Fibroblast of lung (primary cell): ENCODE results near the gene NKAIN2.

Source experiments
- CTCF ChIP-seq, 2 donors: IDR thresholded peaks in 1 of 2; conservative IDR thresholded peaks in 1 of 2; 1 replicate in 1 of 2; 2 replicates in 1 of 2; pipeline ENCODE4 v1.5.1; 2011 to 2012; ENCODE audit warnings: low read length in 2 of 2, control low read depth in 1 of 2, inconsistent platforms in 1 of 2, low read depth in 1 of 2, mild to moderate bottlenecking in 1 of 2
- EZH2 ChIP-seq: IDR thresholded peaks from 2 replicates; pipeline ENCODE4 v1.5.1; 2012; ENCODE audit warnings: low read length, control low read depth, mild to moderate bottlenecking; ENCODE audit errors: missing control alignments

- TF ChIP-seq CTCF (conservative IDR thresholded peaks at IDR 0.05 in 1 of 2, IDR thresholded peaks at IDR 0.05 in 1 of 2; ENCODE audit: low read depth in 1 of 2, low read length in 2 of 2) (no peak), EZH2 (no peak)
These were observed 757.4 kb downstream of the NKAIN2 start for GRCh38 chr6:124560873-124561567.
